SU-DHL-6 (cell line): ENCODE results near the gene PDCD11.

Experiments used
- H2AFZ ChIP-seq: fragments of 200-600 bp; sonication (generic); 2 replicates; pipeline ENCODE4 v1.6.1; 2014; ENCODE audit warnings: low read depth, mild to moderate bottlenecking, moderate library complexity, mixed read lengths, antibody characterized with exemption, low read length; ENCODE audit not compliant: severe bottlenecking
- H3F3A ChIP-seq: fragments of 200-600 bp; shearing (Covaris generic); 2 replicates; pipeline ENCODE4 v1.6.0; 2016; ENCODE audit warnings: antibody characterized with exemption, mild to moderate bottlenecking; ENCODE audit not compliant: insufficient read depth
- H3K27ac ChIP-seq: fragments of 200-600 bp; sonication (generic); 2 replicates; pipeline ENCODE4 v1.5.1; 2016; ENCODE audit warnings: low read depth, mild to moderate bottlenecking, low read length, moderate library complexity, mixed read lengths
- H3K27me3 ChIP-seq: fragments of 200-600 bp; sonication (generic), shearing (Covaris generic); 2 replicates; pipeline ENCODE4 v1.6.0; 2014; ENCODE audit warnings: mild to moderate bottlenecking, low read length
- H3K36me3 ChIP-seq: fragments of 200-600 bp; sonication (generic); 2 replicates; pipeline ENCODE4 v1.6.1; 2014; ENCODE audit warnings: mild to moderate bottlenecking, low read length, mixed read lengths
- H3K4me2 ChIP-seq: fragments of 300-600, 200-600 bp; shearing (Covaris generic), sonication (generic); 2 replicates; pipeline ENCODE4 v1.6.0; 2014; ENCODE audit warnings: low read length, low read depth, mild to moderate bottlenecking; ENCODE audit not compliant: poor library complexity, severe bottlenecking
- H3K4me3 ChIP-seq: fragments of 200-600 bp; sonication (generic); 2 replicates; pipeline ENCODE4 v1.5.1; 2014; ENCODE audit warnings: antibody characterized with exemption, low read length, mild to moderate bottlenecking, mixed read lengths; ENCODE audit not compliant: insufficient read depth, poor library complexity, severe bottlenecking
- H3K79me2 ChIP-seq: fragments of 200-600 bp; sonication (generic); 2 replicates; pipeline ENCODE4 v1.6.1; 2014; ENCODE audit warnings: mild to moderate bottlenecking, low read length, moderate library complexity; ENCODE audit not compliant: insufficient read depth
- H3K9ac ChIP-seq: fragments of 200-600 bp; sonication (generic); 2 replicates; pipeline ENCODE4 v1.7.0; 2014; ENCODE audit warnings: mild to moderate bottlenecking, low read length
- H3K9me2 ChIP-seq: fragments of 200-600 bp; sonication (generic); replicated peaks from 2 replicates; pipeline ENCODE4 v1.6.1; 2014; ENCODE audit warnings: low read length; ENCODE audit not compliant: insufficient read depth
- H3K9me3 ChIP-seq: fragments of 200-600 bp; sonication (generic); 2 replicates; pipeline ENCODE4 v1.6.1; 2014; ENCODE audit warnings: low read length, mixed read lengths; ENCODE audit not compliant: insufficient read depth
- H4K20me1 ChIP-seq: fragments of 200-600 bp; sonication (generic); 2 replicates; pipeline ENCODE4 v1.6.1; 2014; ENCODE audit warnings: low read depth, mild to moderate bottlenecking, antibody characterized with exemption, low read length, moderate library complexity, mixed read lengths
- CTCF ChIP-seq: fragments of 200-600 bp; sonication (generic); IDR thresholded peaks from one replicate; pipeline ENCODE4 v1.5.1; 2017; ENCODE audit warnings: antibody characterized with exemption, mild to moderate bottlenecking, low read length, moderate library complexity; ENCODE audit not compliant: insufficient read depth, poor library complexity, severe bottlenecking
- EZH2phosphoT487 ChIP-seq: fragments of 200-600 bp; sonication (generic), shearing (Covaris generic); conservative IDR thresholded peaks from 2 replicates; pipeline ENCODE4 v1.6.1; 2018; ENCODE audit warnings: mild to moderate bottlenecking, antibody characterized with exemption, low read length, moderate library complexity, mixed read lengths

The PDCD11 gene

GRCh38 chr10:103475437-103475836, 79.0 kb downstream of the PDCD11 start:
- H3K27me3 ChIP-seq = no peaks in the 10 kb centered on the region
- no peaks in the 10 kb centered on the region for H3K9me3 ChIP-seq
- no peak overlapping the region for H3K4me2 ChIP-seq

DNA sequence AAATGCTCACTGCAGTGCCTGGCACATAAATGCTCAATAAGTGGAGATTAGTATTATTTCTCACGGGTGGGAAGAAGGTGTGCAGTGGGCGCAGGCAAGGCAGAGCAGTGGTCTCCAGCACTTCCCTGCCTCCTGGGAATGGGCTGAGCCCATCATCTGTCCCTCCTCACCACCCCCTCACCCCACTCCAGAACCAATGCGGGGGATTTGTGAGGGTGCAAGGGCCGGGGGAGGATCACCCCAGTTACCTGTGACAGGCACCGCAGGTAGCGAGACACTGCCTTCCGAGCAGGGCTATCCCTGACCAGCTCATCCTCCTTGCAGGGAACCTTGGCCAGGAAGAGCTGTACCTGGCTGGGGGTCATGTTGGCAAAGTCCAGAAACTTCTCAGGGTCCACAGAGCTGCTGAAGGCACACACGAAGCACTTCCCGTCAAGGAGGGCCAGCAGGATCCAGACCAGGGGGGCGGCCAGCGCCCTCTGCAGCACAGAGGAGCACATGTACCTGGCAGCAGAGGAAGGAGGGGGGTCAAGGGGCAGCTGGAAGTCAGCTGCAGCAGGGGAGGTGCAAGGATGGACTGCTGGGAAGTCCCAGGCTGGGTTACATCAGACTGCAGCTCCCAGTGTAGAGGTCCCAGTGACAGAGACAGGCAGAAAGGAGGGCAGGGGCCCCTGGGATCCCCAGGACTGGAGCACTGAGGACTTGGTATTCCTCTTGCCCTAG, 79.8 kb downstream of the PDCD11 start:
- Histone ChIP-seq H3K4me3 (no peak overlapping the region), H3K79me2 (no peaks in the 10 kb centered on the region), H2AFZ (no peak overlapping the region), H3K4me2 (no peak overlapping the region), H3K27ac (no peak overlapping the region), H3K9me3 (no peaks in the 10 kb centered on the region), H3K36me3 (no peaks in the 10 kb centered on the region), H3K9ac (no peak overlapping the region), H3K27me3 (no peaks in the 10 kb centered on the region), H3K9me2 (no peaks in the 10 kb centered on the region), H4K20me1 (no peaks in the 10 kb centered on the region), H3F3A (peaks cover 6% of the 10 kb centered on the region)
- TF ChIP-seq EZH2phosphoT487 (no peak), CTCF (no peak)

More at GRCh38 chr10:103475437-103475836, 79.0 kb downstream of the PDCD11 start:
- H3K4me3 ChIP-seq = no peak overlapping the region
- no peaks in the 10 kb centered on the region for H3K36me3 ChIP-seq
- TF ChIP-seq CTCF (no peak), EZH2phosphoT487 (no peak)
- no peaks in the 10 kb centered on the region for H3K9me2 ChIP-seq
- no peaks in the 10 kb centered on the region for H3K79me2 ChIP-seq
- no peak overlapping the region for H2AFZ ChIP-seq
- peaks cover 12% of the 10 kb centered on the region for H3F3A ChIP-seq
- no peak overlapping the region for H3K27ac ChIP-seq
- H4K20me1 ChIP-seq = no peaks in the 10 kb centered on the region
- H3K9ac ChIP-seq = no peak overlapping the region

GRCh38 chr10:103478671-103479070, 82.2 kb downstream of the PDCD11 start:
- TF ChIP-seq CTCF = no peak
- no peak for TF ChIP-seq EZH2phosphoT487
- Histone ChIP-seq H2AFZ (no peak overlapping the region), H3K9me2 (no peaks in the 10 kb centered on the region), H3K4me2 (no peak overlapping the region), H3K27me3 (no peaks in the 10 kb centered on the region), H3K4me3 (no peak overlapping the region), H3K9me3 (no peaks in the 10 kb centered on the region), H4K20me1 (no peaks in the 10 kb centered on the region), H3F3A (no peaks in the 10 kb centered on the region), H3K9ac (no peak overlapping the region), H3K36me3 (no peaks in the 10 kb centered on the region), H3K79me2 (no peaks in the 10 kb centered on the region), H3K27ac (no peak overlapping the region)
